HUES6 (cell line): ENCODE data around the gene MTMR10.
A peak's percentile ranks its signal among the peaks of the same experiment; 100 is the strongest.

Source experiments
- H3K27ac ChIP-seq: 2 replicates; pipeline ENCODE4 v1.7.0; 2013; ENCODE audit warnings: low read depth, mild to moderate bottlenecking, low read length, inconsistent platforms
- H3K27me3 ChIP-seq: 2 replicates; pipeline ENCODE4 v1.6.1; 2013; ENCODE audit warnings: low read length; ENCODE audit not compliant: control insufficient read depth, insufficient read depth
- H3K36me3 ChIP-seq: 2 replicates; pipeline ENCODE4 v1.6.1; 2013; ENCODE audit warnings: low read length; ENCODE audit not compliant: control insufficient read depth, insufficient read depth
- H3K4me1 ChIP-seq: 2 replicates; pipeline ENCODE4 v1.6.1; 2013; ENCODE audit warnings: low read length; ENCODE audit not compliant: control insufficient read depth, insufficient read depth
- H3K4me3 ChIP-seq: 2 replicates; pipeline ENCODE4 v1.5.1; 2013; ENCODE audit warnings: low read depth, low read length
- H3K9ac ChIP-seq: one replicate; pipeline ENCODE4 v1.6.1; 2013; ENCODE audit warnings: mild to moderate bottlenecking, low read length
- H3K9me3 ChIP-seq: 2 replicates; pipeline ENCODE4 v1.6.1; 2013; ENCODE audit warnings: low read depth, low read length; ENCODE audit not compliant: control insufficient read depth, insufficient read depth

The MTMR10 gene

GRCh38 chr15:30921106-30921505, 70.3 kb downstream of the MTMR10 start:
- Histone ChIP-seq H3K27ac (peak overlapping the region; percentile 86; the same call in 1 of the 2 replicates), H3K27me3 (no peaks in the 10 kb centered on the region), H3K9me3 (no peaks in the 10 kb centered on the region), H3K4me3 (no peak overlapping the region), H3K36me3 (peaks cover 81% of the 10 kb centered on the region), H3K9ac (no peak overlapping the region), H3K4me1 (peaks cover 36% of the 10 kb centered on the region)

- Histone ChIP-seq H3K4me1 (peaks cover 36% of the 10 kb centered on the region), H3K27me3 (no peaks in the 10 kb centered on the region), H3K4me3 (no peak overlapping the region), H3K9me3 (no peaks in the 10 kb centered on the region), H3K9ac (no peak overlapping the region), H3K27ac (no peak overlapping the region), H3K36me3 (peaks cover 81% of the 10 kb centered on the region)
These were observed 71.4 kb downstream of the MTMR10 start for GRCh38 chr15:30919877-30920550.

GRCh38 chr15:30918366-30918765, 73.1 kb downstream of the MTMR10 start:
- no peak overlapping the region for H3K4me3 ChIP-seq
- H3K9ac ChIP-seq, result no peak overlapping the region
- peaks cover 24% of the 10 kb centered on the region for H3K4me1 ChIP-seq
- peaks cover 82% of the 10 kb centered on the region for H3K36me3 ChIP-seq
- H3K27me3 ChIP-seq, result no peaks in the 10 kb centered on the region
- H3K27ac ChIP-seq, result no peak overlapping the region
- no peaks in the 10 kb centered on the region for H3K9me3 ChIP-seq

- Histone ChIP-seq H3K27me3 (no peaks in the 10 kb centered on the region), H3K27ac (no peak overlapping the region), H3K4me1 (peaks cover 17% of the 10 kb centered on the region), H3K9me3 (no peaks in the 10 kb centered on the region), H3K9ac (no peak overlapping the region), H3K36me3 (peaks cover 84% of the 10 kb centered on the region), H3K4me3 (no peak overlapping the region)
These were observed 73.8 kb downstream of the MTMR10 start for GRCh38 chr15:30917675-30918074.

- Histone ChIP-seq H3K4me1 (peaks cover 10% of the 10 kb centered on the region), H3K27me3 (no peaks in the 10 kb centered on the region), H3K9me3 (no peaks in the 10 kb centered on the region), H3K36me3 (peaks cover 91% of the 10 kb centered on the region), H3K9ac (no peak overlapping the region), H3K4me3 (no peak overlapping the region), H3K27ac (no peak overlapping the region)
These were observed 74.4 kb downstream of the MTMR10 start for GRCh38 chr15:30917013-30917412.

- H3K4me3 ChIP-seq, result no peak overlapping the region
- no peak overlapping the region for H3K27ac ChIP-seq
- H3K9me3 ChIP-seq, result no peaks in the 10 kb centered on the region
- H3K27me3 ChIP-seq, result no peaks in the 10 kb centered on the region
- H3K9ac ChIP-seq, result no peak overlapping the region
- H3K4me1 ChIP-seq, result no peaks in the 10 kb centered on the region
- peaks cover 93% of the 10 kb centered on the region for H3K36me3 ChIP-seq
These were observed 77.7 kb downstream of the MTMR10 start for GRCh38 chr15:30913761-30914160.

GRCh38 chr15:30906366-30906765, 85.1 kb downstream of the MTMR10 start:
- Histone ChIP-seq H3K36me3 (peaks cover 34% of the 10 kb centered on the region), H3K27ac (no peak overlapping the region)

GRCh38 chr15:30905821-30906220, 85.6 kb downstream of the MTMR10 start:
- H3K4me3 ChIP-seq, result no peak overlapping the region
- peaks cover 31% of the 10 kb centered on the region for H3K36me3 ChIP-seq
- no peak overlapping the region for H3K27ac ChIP-seq
- H3K4me1 ChIP-seq, result no peaks in the 10 kb centered on the region
- H3K27me3 ChIP-seq, result no peaks in the 10 kb centered on the region
- no peaks in the 10 kb centered on the region for H3K9me3 ChIP-seq
- H3K9ac ChIP-seq, result no peak overlapping the region

More at GRCh38 chr15:30906366-30906765, 85.1 kb downstream of the MTMR10 start:
- no peak overlapping the region for H3K4me3 ChIP-seq
- H3K9ac ChIP-seq, result no peak overlapping the region
- H3K27me3 ChIP-seq, result no peaks in the 10 kb centered on the region
- H3K4me1 ChIP-seq, result no peaks in the 10 kb centered on the region
- no peaks in the 10 kb centered on the region for H3K9me3 ChIP-seq

- no peaks in the 10 kb centered on the region for H3K4me1 ChIP-seq
- H3K4me3 ChIP-seq, result peak overlapping the region; percentile 88; the same call in 1 of the 2 replicates
These were observed 86.6 kb downstream of the MTMR10 start for GRCh38 chr15:30904812-30905211.

GRCh38 chr15:30903497-30904187, 87.8 kb downstream of the MTMR10 start, which contains the start of gene FAN1:
FAN1 (plus strand) TSS chr15:30903915; CDS start chr15:30904664, 749 bp downstream.
- Histone ChIP-seq H3K9me3 (no peaks in the 10 kb centered on the region), H3K9ac (peak within 1 kb of the TSS; percentile 78), H3K27ac (no peak within 1 kb of the TSS; the same call in 1 of the 2 replicates), H3K36me3 (peaks cover 9% of the 10 kb centered on the region), H3K4me3 (peak within 1 kb of the TSS; percentile 88), H3K27me3 (no peaks in the 10 kb centered on the region), H3K4me1 (no peaks in the 10 kb centered on the region)

More at GRCh38 chr15:30904812-30905211, 86.6 kb downstream of the MTMR10 start:
- Histone ChIP-seq H3K27me3 (no peaks in the 10 kb centered on the region), H3K9ac (no peak overlapping the region), H3K9me3 (no peaks in the 10 kb centered on the region), H3K36me3 (peaks cover 21% of the 10 kb centered on the region), H3K27ac (no peak overlapping the region)

- no peak overlapping the region for H3K9ac ChIP-seq
- H3K36me3 ChIP-seq, result peaks cover 2% of the 10 kb centered on the region; the same call in 1 of the 2 replicates
- H3K9me3 ChIP-seq, result no peaks in the 10 kb centered on the region
- no peaks in the 10 kb centered on the region for H3K4me1 ChIP-seq
- no peak overlapping the region for H3K27ac ChIP-seq
- no peak overlapping the region for H3K4me3 ChIP-seq
- no peaks in the 10 kb centered on the region for H3K27me3 ChIP-seq
These were observed 89.5 kb downstream of the MTMR10 start for GRCh38 chr15:30901889-30902288.
